RCC 7860 (cell line): ENCODE measurements around the gene DCAF8L1.
"Not testable (repeated sequence)": the region's sequence is repeated elsewhere in the genome, so short reads cannot be mapped to it uniquely, and the experiment has no call there.

ENCODE experiments used
- DNase-seq: peaks from one replicate; pipeline ENCODE4 v3.0.0-alpha.2; 2015; ENCODE audit warnings: low spot score
- FAIRE-seq: peaks from 2 replicates; lab custom pipeline; 2012; peaks lifted over from hg19 to GRCh38; lab: Jason Lieb, UNC

DCAF8L1 gene

GRCh38 chrX:27981349-27981748 is at the start of gene DCAF8L1:
DCAF8L1 (minus strand) TSS chrX:27981449; CDS start chrX:27981334, 115 bp downstream.
- DNase-seq = no peak
- no peak for FAIRE-seq

GRCh38 chrX:28022371-28022770 is 41.1 kb upstream of the DCAF8L1 start:
- FAIRE-seq (no peak), DNase-seq (no peak)

- no peak for DNase-seq
These were observed 35.6 kb upstream of the DCAF8L1 start for GRCh38 chrX:28016823-28017222.

GRCh38 chrX:28015993-28016392 is 34.7 kb upstream of the DCAF8L1 start:
- no peak for DNase-seq
- FAIRE-seq = no peak

More at GRCh38 chrX:28016823-28017222, 35.6 kb upstream of the DCAF8L1 start:
- no peak for FAIRE-seq

GRCh38 chrX:28010875-28011274 is 29.6 kb upstream of the DCAF8L1 start:
- no peak for DNase-seq
- FAIRE-seq = no peak

GRCh38 chrX:27998666-27999065 is 17.4 kb upstream of the DCAF8L1 start:
- no peak for FAIRE-seq
- DNase-seq = no peak

GRCh38 chrX:27997622-27998021 is 16.4 kb upstream of the DCAF8L1 start:
- no peak for FAIRE-seq
- no peak for DNase-seq

- DNase-seq (no peak), FAIRE-seq (no peak)
These were observed 14.9 kb upstream of the DCAF8L1 start for GRCh38 chrX:27996132-27996531.

- no peak for DNase-seq
- FAIRE-seq = no peak
These were observed 14.4 kb upstream of the DCAF8L1 start for GRCh38 chrX:27995611-27996010.

- FAIRE-seq = no peak
- no peak for DNase-seq
These were observed 6.8 kb upstream of the DCAF8L1 start for GRCh38 chrX:27987862-27988646.

- DNase-seq, FAIRE-seq: not testable (repeated sequence)
These were observed 4.3 kb downstream of the DCAF8L1 start for GRCh38 chrX:27976934-27977333.

GRCh38 chrX:27976284-27976683 is 5.0 kb downstream of the DCAF8L1 start:
- DNase-seq (no peak), FAIRE-seq (no peak)

- FAIRE-seq (no peak), DNase-seq (no peak)
These were observed 12.4 kb downstream of the DCAF8L1 start for GRCh38 chrX:27968878-27969277.

- DNase-seq (no peak), FAIRE-seq (no peak)
These were observed 12.9 kb downstream of the DCAF8L1 start for GRCh38 chrX:27968352-27968751.

- FAIRE-seq (no peak), DNase-seq (no peak)
These were observed 14.3 kb downstream of the DCAF8L1 start for GRCh38 chrX:27966955-27967354.

GRCh38 chrX:27966492-27966891 is 14.8 kb downstream of the DCAF8L1 start:
- DNase-seq (no peak), FAIRE-seq (no peak)

GRCh38 chrX:27965348-27965747 is 15.9 kb downstream of the DCAF8L1 start:
- not testable (repeated sequence) for DNase-seq, FAIRE-seq

- FAIRE-seq = no peak
- DNase-seq = no peak
These were observed 16.8 kb downstream of the DCAF8L1 start for GRCh38 chrX:27964432-27964831.

- not testable (repeated sequence) for DNase-seq, FAIRE-seq
These were observed 20.8 kb downstream of the DCAF8L1 start for GRCh38 chrX:27960410-27960809.

- DNase-seq = no peak
- no peak for FAIRE-seq
These were observed 28.1 kb downstream of the DCAF8L1 start for GRCh38 chrX:27953171-27953570.

- DNase-seq (no peak), FAIRE-seq (no peak)
These were observed 47.9 kb downstream of the DCAF8L1 start for GRCh38 chrX:27933361-27933760.
